AG04449 (cell line): ENCODE results near the gene ATP8A2.

Experiments
- CTCF ChIA-PET: fragments of 350-600 bp; formaldehyde crosslinking; extraction: SDS; loops from one replicate; lab custom pipeline; 2021; ENCODE audit warnings: antibody characterized with exemption; lab: Yijun Ruan, JAX
- POLR2A ChIA-PET: fragments of 400-600, 350-600 bp; formaldehyde crosslinking; extraction: SDS; loops from one replicate; lab custom pipeline; 2020; ENCODE audit warnings: antibody characterized with exemption, inconsistent platforms; lab: Yijun Ruan, JAX
- DNase-seq: peaks from one replicate; pipeline ENCODE4 v3.0.0-alpha.2; 2010; ENCODE audit warnings: low read depth, low spot score
- H3K4me3 ChIP-seq: 2 replicates; pipeline ENCODE4 v1.5.1; 2011; ENCODE audit warnings: low read depth, mild to moderate bottlenecking, control low read depth, low read length
- TF ChIP-seq, protein P1 (sequence below): IDR thresholded peaks from one replicate; pipeline ENCODE4 v1.5.1; 2011; ENCODE audit warnings: mild to moderate bottlenecking, moderate library complexity, low read length, control low read depth, inconsistent platforms; ENCODE audit not compliant: insufficient read depth; ENCODE audit errors: missing control alignments

The ATP8A2 gene

DNA sequence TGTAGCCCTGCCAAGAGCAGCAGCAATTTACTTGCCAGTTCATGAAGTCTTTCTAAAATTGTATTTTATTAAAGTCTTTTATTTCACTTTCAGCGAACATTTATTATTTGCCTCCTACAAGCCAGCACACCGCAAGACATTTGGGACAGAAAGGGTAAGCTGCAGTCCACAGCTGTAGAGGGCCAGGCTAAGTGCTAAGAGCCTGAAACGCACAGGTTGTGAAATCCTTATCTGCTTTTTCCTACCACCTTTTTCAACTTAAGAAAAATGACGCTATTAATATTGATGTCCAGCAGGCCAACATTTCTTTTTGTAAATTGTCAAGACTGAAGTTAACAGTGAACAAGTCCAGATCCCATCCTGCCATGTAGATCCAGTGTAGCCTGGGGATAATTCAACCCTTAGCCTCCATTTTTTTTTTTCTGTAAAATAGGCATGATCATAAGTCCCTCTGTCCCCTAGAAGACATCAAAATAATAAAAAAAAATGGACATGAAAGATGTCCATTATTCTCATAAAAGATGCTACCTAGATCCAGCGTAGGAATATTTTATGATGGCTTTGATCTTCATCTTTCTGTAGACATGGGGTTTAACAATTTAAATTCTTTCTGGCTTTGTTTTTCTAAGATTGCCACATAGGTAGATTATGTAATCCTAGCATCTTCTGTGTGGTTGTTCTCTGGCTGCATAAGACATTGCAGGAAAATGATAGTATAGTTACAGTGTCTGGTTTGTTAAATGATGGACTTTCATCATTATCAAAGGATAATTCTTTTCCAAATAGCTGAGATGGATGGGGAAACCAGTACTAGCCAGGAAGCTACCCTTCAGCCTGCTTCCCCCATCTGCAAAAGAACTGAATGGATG, 551.7 kb downstream of the ATP8A2 start:
- ChIA-PET CTCF (no interaction called here), POLR2A (no interaction called here)
- DNase-seq: no peak
- no peak overlapping the region for H3K4me3 ChIP-seq
- TF ChIP-seq, protein P1, sequence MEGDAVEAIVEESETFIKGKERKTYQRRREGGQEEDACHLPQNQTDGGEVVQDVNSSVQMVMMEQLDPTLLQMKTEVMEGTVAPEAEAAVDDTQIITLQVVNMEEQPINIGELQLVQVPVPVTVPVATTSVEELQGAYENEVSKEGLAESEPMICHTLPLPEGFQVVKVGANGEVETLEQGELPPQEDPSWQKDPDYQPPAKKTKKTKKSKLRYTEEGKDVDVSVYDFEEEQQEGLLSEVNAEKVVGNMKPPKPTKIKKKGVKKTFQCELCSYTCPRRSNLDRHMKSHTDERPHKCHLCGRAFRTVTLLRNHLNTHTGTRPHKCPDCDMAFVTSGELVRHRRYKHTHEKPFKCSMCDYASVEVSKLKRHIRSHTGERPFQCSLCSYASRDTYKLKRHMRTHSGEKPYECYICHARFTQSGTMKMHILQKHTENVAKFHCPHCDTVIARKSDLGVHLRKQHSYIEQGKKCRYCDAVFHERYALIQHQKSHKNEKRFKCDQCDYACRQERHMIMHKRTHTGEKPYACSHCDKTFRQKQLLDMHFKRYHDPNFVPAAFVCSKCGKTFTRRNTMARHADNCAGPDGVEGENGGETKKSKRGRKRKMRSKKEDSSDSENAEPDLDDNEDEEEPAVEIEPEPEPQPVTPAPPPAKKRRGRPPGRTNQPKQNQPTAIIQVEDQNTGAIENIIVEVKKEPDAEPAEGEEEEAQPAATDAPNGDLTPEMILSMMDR: no peak

DNA sequence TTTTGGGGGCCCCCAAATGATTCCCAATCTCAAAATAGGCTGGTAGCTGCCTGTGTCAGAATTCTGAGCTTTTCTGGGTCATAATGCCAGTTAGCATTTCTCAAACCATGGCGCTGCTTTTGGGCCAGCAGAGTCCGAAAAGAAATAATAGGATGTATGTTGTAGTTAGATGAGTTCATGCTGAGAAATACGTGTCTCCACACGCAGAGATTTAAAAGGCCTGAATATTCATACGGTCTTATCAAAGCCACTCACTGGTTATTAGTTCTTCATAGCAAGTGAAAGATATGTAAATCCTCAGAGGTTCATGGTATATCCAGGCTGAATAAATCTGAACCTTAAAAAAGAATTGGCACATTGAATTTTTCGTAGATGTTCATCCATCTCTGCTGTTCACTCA, 555.6 kb downstream of the ATP8A2 start:
- ChIA-PET CTCF (no interaction called here), POLR2A (no interaction called here)
- TF ChIP-seq, protein P1: no peak
- no peak for DNase-seq
- H3K4me3 ChIP-seq: no peak overlapping the region

DNA sequence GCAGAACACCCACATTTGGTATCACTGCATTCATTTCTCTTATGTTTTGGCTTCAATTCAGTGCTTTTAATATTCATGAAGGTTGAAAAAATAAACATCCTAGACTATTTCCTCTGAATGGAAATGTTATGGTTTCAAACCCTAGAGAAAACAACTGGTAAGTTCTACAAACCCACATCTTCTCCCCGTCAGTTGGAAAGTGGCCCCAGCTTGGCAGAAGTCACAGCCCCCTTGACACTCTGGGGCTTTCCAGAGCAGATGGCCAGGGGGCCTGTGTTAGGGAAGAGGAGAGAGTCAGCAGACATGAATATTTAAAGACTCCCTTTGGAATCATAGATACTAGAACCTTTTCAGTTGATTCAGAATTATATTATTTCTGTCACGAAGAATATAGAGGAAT, 556.2 kb downstream of the ATP8A2 start:
- TF ChIP-seq, protein P1: no peak
- no peak for DNase-seq
- CTCF ChIA-PET: no interaction called here
- H3K4me3 ChIP-seq: no peak overlapping the region
- POLR2A ChIA-PET: no interaction called here

DNA sequence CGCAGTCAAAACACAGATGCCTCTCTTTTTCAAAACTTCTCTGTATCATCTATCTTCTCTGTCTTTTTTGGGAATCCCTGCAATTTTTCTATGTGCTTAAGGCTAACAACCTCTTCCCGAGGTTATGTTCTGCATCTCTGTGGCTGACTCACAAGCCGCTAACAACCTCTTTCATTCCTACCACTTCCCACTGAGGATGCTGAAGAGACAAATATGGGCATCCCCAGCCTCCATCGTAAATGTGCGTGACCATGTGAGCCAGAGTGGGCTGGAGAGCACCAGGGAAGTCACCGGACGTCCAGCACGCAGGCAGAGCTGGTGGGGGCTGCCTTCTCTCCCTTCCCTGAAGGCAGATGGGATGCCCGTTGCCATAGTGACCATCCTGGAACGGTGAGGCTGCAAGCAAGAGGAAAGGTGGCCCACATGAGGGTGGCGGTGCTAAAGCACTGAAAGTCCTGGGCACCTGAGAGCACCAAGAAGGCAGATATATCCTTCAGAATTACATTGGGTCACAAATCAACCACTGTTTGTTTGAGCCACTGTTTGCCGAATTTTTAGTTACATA, 557.2 kb downstream of the ATP8A2 start:
- POLR2A ChIA-PET: no interaction called here
- DNase-seq: no peak
- H3K4me3 ChIP-seq: no peak overlapping the region
- CTCF ChIA-PET: no interaction called here
- TF ChIP-seq, protein P1: no peak

DNA sequence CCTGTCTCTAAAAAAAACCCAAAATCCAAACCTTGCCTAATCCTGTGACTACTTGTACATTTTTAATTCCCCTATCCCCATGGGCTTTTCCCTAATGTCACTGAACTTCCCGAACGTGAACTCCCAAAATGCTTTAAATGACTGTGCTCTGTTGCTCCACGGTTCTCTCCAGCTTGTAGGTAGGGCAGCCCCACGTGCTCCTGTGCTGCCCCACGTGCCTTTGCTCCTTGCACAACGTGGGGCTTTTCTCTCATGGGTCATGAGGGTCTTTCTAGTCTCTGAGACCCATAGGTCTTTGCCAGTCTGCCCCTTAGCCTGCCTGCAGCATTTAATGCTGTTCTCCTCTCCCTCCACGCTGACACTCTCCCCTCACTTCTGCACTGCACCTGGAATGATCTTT, 558.0 kb downstream of the ATP8A2 start:
- ChIA-PET CTCF (no interaction called here), POLR2A (no interaction called here)
- TF ChIP-seq, protein P1: no peak

DNA sequence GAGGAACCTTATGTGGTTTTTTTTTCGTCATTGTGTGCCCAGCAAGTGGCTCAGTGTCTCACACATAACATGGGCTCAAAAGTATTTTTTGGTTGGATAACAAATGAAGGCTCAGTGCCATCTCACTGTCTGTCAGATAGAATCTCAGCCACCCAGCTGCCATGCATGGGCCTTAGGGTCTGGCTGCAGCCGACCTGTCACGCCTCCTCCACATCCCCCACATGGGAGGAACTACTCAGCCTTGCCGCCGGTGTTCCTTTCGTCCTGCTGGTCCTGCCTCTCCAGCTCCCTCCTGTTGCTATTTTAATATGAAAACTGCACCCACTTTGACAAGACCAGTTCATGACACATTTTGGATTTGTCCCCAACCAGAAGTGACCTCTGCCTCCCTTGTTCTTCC, 558.9 kb downstream of the ATP8A2 start:
- TF ChIP-seq, protein P1: no peak
- H3K4me3 ChIP-seq: no peak overlapping the region
- ChIA-PET POLR2A (no interaction called here), CTCF (no interaction called here)
- no peak for DNase-seq

More for the DNA sequence above, 558.0 kb downstream of the ATP8A2 start:
- H3K4me3 ChIP-seq: no peak overlapping the region
- no peak for DNase-seq
